GM23338 (cell line): ENCODE measurements around the gene F2RL3.

Source experiments
- POLR2AphosphoS5 ChIP-seq: IDR thresholded peaks from 2 replicates; pipeline ENCODE4 v1.6.1; 2016; ENCODE audit warnings: antibody characterized with exemption, low read depth
- TF ChIP-seq, protein P1 (sequence below), 2 experiments: fragments of 200-600 bp in 1 of 2; sonication (generic) in 1 of 2; conservative IDR thresholded peaks; 2 replicates each; pipeline versions ENCODE4 v1.5.1 to v1.6.1; 2016 to 2017; ENCODE audit warnings: antibody characterized with exemption in 2 of 2, low read depth in 2 of 2, mild to moderate bottlenecking in 2 of 2, moderate library complexity in 1 of 2

DNA sequence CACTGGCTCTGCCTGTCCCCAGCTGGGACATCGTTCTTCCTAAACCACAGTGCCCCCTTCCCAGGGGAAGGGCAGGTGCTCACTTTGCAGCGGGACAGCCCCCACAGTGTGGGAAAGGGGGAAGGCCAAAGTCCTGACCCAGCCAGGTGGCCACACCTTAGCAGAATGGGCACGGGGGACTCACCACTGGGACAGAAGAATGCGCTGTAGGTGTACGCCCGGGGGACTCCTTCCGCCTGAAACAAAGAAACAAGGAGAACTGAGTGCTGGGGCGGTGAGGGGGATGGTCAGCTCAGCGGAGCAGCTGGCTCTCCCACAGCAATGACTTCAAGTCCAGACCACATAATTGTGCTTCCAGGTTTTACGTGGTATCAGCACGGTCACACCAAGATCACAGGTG is 49.4 kb downstream of the F2RL3 start:
- TF ChIP-seq, protein P1, sequence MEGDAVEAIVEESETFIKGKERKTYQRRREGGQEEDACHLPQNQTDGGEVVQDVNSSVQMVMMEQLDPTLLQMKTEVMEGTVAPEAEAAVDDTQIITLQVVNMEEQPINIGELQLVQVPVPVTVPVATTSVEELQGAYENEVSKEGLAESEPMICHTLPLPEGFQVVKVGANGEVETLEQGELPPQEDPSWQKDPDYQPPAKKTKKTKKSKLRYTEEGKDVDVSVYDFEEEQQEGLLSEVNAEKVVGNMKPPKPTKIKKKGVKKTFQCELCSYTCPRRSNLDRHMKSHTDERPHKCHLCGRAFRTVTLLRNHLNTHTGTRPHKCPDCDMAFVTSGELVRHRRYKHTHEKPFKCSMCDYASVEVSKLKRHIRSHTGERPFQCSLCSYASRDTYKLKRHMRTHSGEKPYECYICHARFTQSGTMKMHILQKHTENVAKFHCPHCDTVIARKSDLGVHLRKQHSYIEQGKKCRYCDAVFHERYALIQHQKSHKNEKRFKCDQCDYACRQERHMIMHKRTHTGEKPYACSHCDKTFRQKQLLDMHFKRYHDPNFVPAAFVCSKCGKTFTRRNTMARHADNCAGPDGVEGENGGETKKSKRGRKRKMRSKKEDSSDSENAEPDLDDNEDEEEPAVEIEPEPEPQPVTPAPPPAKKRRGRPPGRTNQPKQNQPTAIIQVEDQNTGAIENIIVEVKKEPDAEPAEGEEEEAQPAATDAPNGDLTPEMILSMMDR (conservative IDR thresholded peaks at IDR 0.05; ENCODE audit: low read depth in 2 of 2), result no peak
- no peak for TF ChIP-seq POLR2AphosphoS5
